GM18870 (cell line): ENCODE measurements around the gene NDUFC2.
"Not testable (repeated sequence)": the region's sequence is repeated elsewhere in the genome, so short reads cannot be mapped to it uniquely, and the experiment has no call there.

ENCODE experiments used
- ATAC-seq: cut with Tn5 transposase; IDR thresholded peaks from one replicate; pipeline ENCODE4 v1.9.1; 2021; ENCODE audit warnings: moderate library complexity; ENCODE audit not compliant: unreplicated experiment

NDUFC2 gene

DNA sequence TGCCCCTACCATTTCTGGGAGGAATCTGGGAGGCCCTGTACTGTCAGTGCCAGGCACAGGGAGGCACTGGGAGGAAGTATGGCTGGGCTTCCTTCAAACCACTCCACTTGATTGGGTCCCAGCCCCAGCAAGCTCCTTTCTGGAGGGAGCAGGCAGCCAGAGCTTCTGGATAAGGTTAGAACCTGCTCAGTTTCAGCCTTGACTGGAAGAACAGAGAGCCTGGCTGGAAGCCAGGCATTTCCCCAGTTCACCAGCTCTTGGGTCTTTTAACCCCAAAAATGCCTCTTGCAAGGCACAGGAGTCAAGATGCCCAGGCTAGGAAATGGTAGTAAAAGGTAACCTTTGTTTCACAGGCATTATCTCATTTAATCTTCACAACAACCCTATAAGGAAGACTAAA, 47.6 kb downstream of the NDUFC2 start:
- ATAC-seq = no peak

GRCh38 chr11:78031629-78032028, 48.0 kb downstream of the NDUFC2 start:
- no peak for ATAC-seq

- ATAC-seq = no peak
Observed at GRCh38 chr11:78030429-78031325, 49.0 kb downstream of the NDUFC2 start.

- ATAC-seq = not testable (repeated sequence)
Observed at GRCh38 chr11:78028423-78028822, 51.2 kb downstream of the NDUFC2 start.

DNA sequence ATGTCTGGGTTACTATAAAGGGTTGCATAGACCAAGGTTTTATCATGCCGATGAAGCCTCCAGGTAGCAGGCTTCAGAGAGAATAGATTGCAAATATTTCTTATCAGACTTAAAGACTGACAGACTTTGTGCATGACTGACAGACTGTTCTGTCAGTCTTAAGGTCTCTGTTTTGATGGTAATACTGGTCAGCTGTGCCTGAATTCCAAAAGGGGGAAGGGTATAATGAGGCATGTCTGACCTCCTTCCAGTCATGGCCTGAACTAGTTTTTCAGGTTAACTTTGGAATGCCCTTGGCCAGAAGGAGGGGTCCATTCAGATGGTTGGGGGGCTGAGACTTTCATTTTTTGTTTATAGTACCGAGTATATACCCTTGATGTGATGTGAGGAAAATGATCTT, 51.9 kb downstream of the NDUFC2 start:
- ATAC-seq = no peak

- no peak for ATAC-seq
Observed at GRCh38 chr11:78025378-78025777, 54.3 kb downstream of the NDUFC2 start.

GRCh38 chr11:78023426-78023825, 56.2 kb downstream of the NDUFC2 start:
- no peak for ATAC-seq

DNA sequence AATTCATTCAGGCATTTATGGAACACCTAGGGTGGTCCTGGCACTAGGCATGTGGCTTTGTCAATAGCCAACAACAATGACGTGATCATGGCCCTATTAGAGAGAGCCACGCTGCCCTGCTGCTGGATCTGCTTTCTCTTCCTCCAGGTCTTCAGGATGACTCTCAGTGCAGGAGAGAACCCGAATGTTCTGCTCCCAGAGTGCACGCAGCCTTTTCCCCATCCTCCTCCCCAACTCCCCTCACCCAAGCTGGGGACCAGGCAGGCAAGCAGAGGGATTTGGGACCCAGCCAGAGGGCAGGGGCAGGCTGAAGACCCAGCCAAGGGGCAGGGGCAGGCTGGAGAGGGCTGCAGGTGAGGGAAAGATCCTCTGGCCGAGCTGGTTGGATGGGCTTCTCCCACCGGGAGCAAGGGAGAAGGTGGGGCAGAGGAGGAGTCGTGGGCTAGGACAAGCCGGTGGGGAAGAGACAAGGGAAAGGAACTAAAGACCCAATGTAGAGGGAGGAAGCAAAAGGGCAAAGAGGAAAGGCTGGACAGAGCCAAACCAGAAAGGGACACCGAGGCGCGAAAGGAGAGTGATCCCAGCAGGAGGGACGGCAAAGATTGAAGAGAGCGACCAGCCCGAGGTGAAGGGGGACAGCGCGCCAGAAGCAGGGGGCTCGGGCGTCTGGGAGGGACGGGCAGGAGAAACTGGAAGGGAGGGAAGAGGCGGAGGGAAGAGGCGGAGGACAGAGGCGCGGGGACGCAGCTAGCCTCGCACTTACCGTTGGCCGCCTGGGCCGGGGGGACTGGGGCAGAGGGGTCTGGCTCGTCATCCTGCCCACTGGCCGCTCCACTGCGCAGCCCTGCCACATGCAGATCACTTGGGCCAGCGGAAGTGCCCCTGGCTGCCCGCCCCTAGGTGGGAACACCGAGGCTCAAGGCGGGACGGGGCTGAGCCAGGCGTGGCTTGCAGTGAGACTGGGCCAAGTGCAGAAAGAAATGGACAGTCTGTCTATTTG, 57.0 kb downstream of the NDUFC2 start, which contains the start of gene KCTD14:
Gene KCTD14, minus strand, starts transcription at position 880 of the 1,000 bp plus-strand sequence. Its CDS starts 27 bp downstream, at position 853.
- no peak for ATAC-seq

- no peak for ATAC-seq
Observed at GRCh38 chr11:78021611-78022010, 58.1 kb downstream of the NDUFC2 start.

DNA sequence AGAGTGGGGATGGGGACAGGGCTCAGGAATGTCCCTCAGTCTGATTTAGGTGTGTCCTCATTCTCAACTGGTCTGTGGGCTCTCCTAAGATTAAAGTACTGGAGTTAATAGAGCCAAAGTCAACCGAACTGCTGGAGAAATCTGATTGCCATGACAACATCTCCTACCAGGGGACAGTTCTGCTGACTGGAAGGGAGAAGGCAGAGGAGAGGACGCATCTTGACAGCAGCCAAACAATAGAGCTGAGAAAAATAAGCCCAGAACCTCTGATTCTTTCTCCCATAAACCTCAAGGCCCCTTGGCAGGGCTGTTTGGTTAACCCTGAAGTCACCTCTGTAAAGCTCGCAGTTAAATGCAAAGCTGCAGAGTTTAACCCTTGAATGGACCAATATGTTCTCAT, 59.4 kb downstream of the NDUFC2 start:
- no peak for ATAC-seq

- no peak for ATAC-seq
Observed at GRCh38 chr11:78019808-78020207, 59.9 kb downstream of the NDUFC2 start.
